HL-60/S4 treated with phorbol 12-myristate 13-acetate at 8.2 ng/mL for 4 days and 3 days (cell line): ENCODE data around the gene TTC34.
"Not testable (repeated sequence)": the region's sequence is repeated elsewhere in the genome, so short reads cannot be mapped to it uniquely, and the experiment has no call there.

Source experiments
- in situ Hi-C: fragments of 300-500 bp; cut with MboI; formaldehyde crosslinking; loops from 2 replicates; pipeline ENCODE4 v1.15.0; 2022; ENCODE audit warnings: low sequenced_read_pairs

The TTC34 gene

GRCh38 chr1:2631136-2632050 lies 170.1 kb downstream of the TTC34 start:
- in situ Hi-C loops = no loop called here

- in situ Hi-C loops = no loop called here
These were observed 170.9 kb downstream of the TTC34 start for GRCh38 chr1:2630498-2631135.

- in situ Hi-C loops = no loop called here
These were observed 171.6 kb downstream of the TTC34 start for GRCh38 chr1:2629627-2630497.

- in situ Hi-C loops = no loop called here
These were observed 172.4 kb downstream of the TTC34 start for GRCh38 chr1:2628933-2629626.

GRCh38 chr1:2628191-2628932 lies 173.1 kb downstream of the TTC34 start:
- in situ Hi-C loops = no loop called here

- in situ Hi-C loops = no loop called here
These were observed 173.7 kb downstream of the TTC34 start for GRCh38 chr1:2627746-2628145.

- in situ Hi-C loops = not testable (repeated sequence)
These were observed 175.7 kb downstream of the TTC34 start for GRCh38 chr1:2625748-2626147.

GRCh38 chr1:2625311-2625710 lies 176.2 kb downstream of the TTC34 start:
- in situ Hi-C loops = no loop called here

- in situ Hi-C loops = no loop called here
These were observed 176.7 kb downstream of the TTC34 start for GRCh38 chr1:2624735-2625300.

- in situ Hi-C loops = no loop called here
These were observed 177.7 kb downstream of the TTC34 start for GRCh38 chr1:2623571-2624337.

- in situ Hi-C loops = no loop called here
These were observed 183.5 kb downstream of the TTC34 start for GRCh38 chr1:2617971-2618470.

GRCh38 chr1:2614145-2614544 lies 187.3 kb downstream of the TTC34 start:
- in situ Hi-C loops = no loop called here

- in situ Hi-C loops = no loop called here
These were observed 188.7 kb downstream of the TTC34 start for GRCh38 chr1:2612591-2613365.

- in situ Hi-C loops = no loop called here
These were observed 189.7 kb downstream of the TTC34 start for GRCh38 chr1:2611621-2612437.

- in situ Hi-C loops = no loop called here
These were observed 190.4 kb downstream of the TTC34 start for GRCh38 chr1:2611031-2611501.

- in situ Hi-C loops = no loop called here
These were observed 191.2 kb downstream of the TTC34 start for GRCh38 chr1:2610036-2610959.
